H9 (cell line): ENCODE measurements around the gene CLTCL1. TPM values are rescaled to one million over a fixed set of nuclear protein-coding genes. Genes with fewer than 3 reads are reported as not detected.

ENCODE experiments used
- DNase-seq: peaks from one replicate; pipeline ENCODE4 v3.0.0-alpha.2; 2017
- H2AFZ ChIP-seq: one replicate; pipeline ENCODE4 v1.6.1; 2013; ENCODE audit warnings: mild to moderate bottlenecking, low read length, control low read depth, moderate library complexity
- H2AK5ac ChIP-seq: 2 replicates; pipeline ENCODE4 v1.6.1; 2013; ENCODE audit warnings: low read length, control low read depth, mixed read lengths; ENCODE audit not compliant: insufficient read length
- H2BK120ac ChIP-seq: one replicate; pipeline ENCODE4 v1.6.1; 2013; ENCODE audit warnings: low read depth, mild to moderate bottlenecking, low read length, control low read depth, inconsistent platforms; ENCODE audit not compliant: poor library complexity, severe bottlenecking
- H2BK12ac ChIP-seq: 2 replicates; pipeline ENCODE4 v1.6.1; 2013; ENCODE audit warnings: low read length, control low read depth, mixed read lengths, low read depth; ENCODE audit not compliant: insufficient read length
- H2BK15ac ChIP-seq: 2 replicates; pipeline ENCODE4 v1.6.1; 2013; ENCODE audit warnings: low read depth, low read length, control low read depth
- H2BK20ac ChIP-seq: one replicate; pipeline ENCODE4 v1.6.1; 2013; ENCODE audit warnings: low read depth, mild to moderate bottlenecking, low read length, control low read depth, inconsistent platforms; ENCODE audit not compliant: poor library complexity, severe bottlenecking
- H2BK5ac ChIP-seq: 2 replicates; pipeline ENCODE4 v1.6.1; 2013; ENCODE audit warnings: low read length, control low read depth, mixed read lengths; ENCODE audit not compliant: insufficient read length
- H3K14ac ChIP-seq: 2 replicates; pipeline ENCODE4 v1.6.1; 2013; ENCODE audit warnings: low read length, control low read depth; ENCODE audit not compliant: insufficient read depth
- H3K18ac ChIP-seq: 2 replicates; pipeline ENCODE4 v1.6.1; 2013; ENCODE audit warnings: low read depth, mild to moderate bottlenecking, mixed read lengths, low read length, control low read depth; ENCODE audit not compliant: insufficient read length
- H3K23ac ChIP-seq: 2 replicates; pipeline ENCODE4 v1.6.1; 2013; ENCODE audit warnings: low read length, control low read depth, mixed read lengths, low read depth; ENCODE audit not compliant: insufficient read length
- H3K23me2 ChIP-seq: 2 replicates; pipeline ENCODE4 v1.6.1; 2013; ENCODE audit warnings: low read depth, mild to moderate bottlenecking, mixed read lengths, low read length, control low read depth; ENCODE audit not compliant: insufficient read length, poor library complexity, severe bottlenecking
- H3K27ac ChIP-seq: 2 replicates; pipeline ENCODE4 v1.5.1; 2013; ENCODE audit warnings: low read length, control low read depth, mixed read lengths, low read depth; ENCODE audit not compliant: insufficient read length
- H3K27me3 ChIP-seq: 2 replicates; pipeline ENCODE4 v1.6.1; 2013; ENCODE audit warnings: low read length, control low read depth, inconsistent platforms; ENCODE audit not compliant: insufficient read depth
- H3K4ac ChIP-seq: 2 replicates; pipeline ENCODE4 v1.6.1; 2013; ENCODE audit warnings: low read depth, mild to moderate bottlenecking, control low read depth, inconsistent platforms, low read length, moderate library complexity
- H3K4me1 ChIP-seq: 2 replicates; pipeline ENCODE4 v1.6.1; 2013; ENCODE audit warnings: low read length, control low read depth, inconsistent platforms; ENCODE audit not compliant: insufficient read depth
- H3K4me2 ChIP-seq: 2 replicates; pipeline ENCODE4 v1.6.1; 2013; ENCODE audit warnings: low read length, control low read depth, mixed read lengths; ENCODE audit not compliant: insufficient read length, insufficient read depth
- H3K56ac ChIP-seq: 2 replicates; pipeline ENCODE4 v1.6.1; 2013; ENCODE audit warnings: low read depth, mild to moderate bottlenecking, mixed read lengths, low read length, control low read depth; ENCODE audit not compliant: insufficient read length
- H3K79me1 ChIP-seq: 2 replicates; pipeline ENCODE4 v1.6.1; 2013; ENCODE audit warnings: low read depth, mild to moderate bottlenecking, moderate library complexity, low read length, control low read depth, inconsistent platforms; ENCODE audit not compliant: insufficient read depth, poor library complexity, severe bottlenecking
- H3K79me2 ChIP-seq: 2 replicates; pipeline ENCODE4 v1.6.1; 2013; ENCODE audit warnings: low read length, control low read depth, inconsistent platforms; ENCODE audit not compliant: insufficient read depth
- H3K9ac ChIP-seq: 2 replicates; pipeline ENCODE4 v1.6.1; 2013; ENCODE audit warnings: low read length, control low read depth, mixed read lengths; ENCODE audit not compliant: insufficient read length; ENCODE audit errors: extremely low read depth
- H3K9me3 ChIP-seq: one replicate; pipeline ENCODE4 v1.6.1; 2013; ENCODE audit warnings: low read depth, low read length, inconsistent platforms; ENCODE audit not compliant: control insufficient read depth
- H3T11ph ChIP-seq: one replicate; pipeline ENCODE4 v1.6.1; 2013; ENCODE audit warnings: mild to moderate bottlenecking, low read length, control low read depth, inconsistent platforms
- H4K20me1 ChIP-seq: one replicate; pipeline ENCODE4 v1.6.1; 2013; ENCODE audit not compliant: control insufficient read depth, insufficient read length, insufficient read depth
- H4K5ac ChIP-seq: 2 replicates; pipeline ENCODE4 v1.6.1; 2013; ENCODE audit warnings: low read depth, mild to moderate bottlenecking, mixed read lengths, low read length, control low read depth; ENCODE audit not compliant: insufficient read length
- H4K8ac ChIP-seq: replicated peaks from 2 replicates; pipeline ENCODE4 v1.6.1; 2013; ENCODE audit warnings: low read length, control low read depth, mixed read lengths, low read depth; ENCODE audit not compliant: insufficient read length
- H4K91ac ChIP-seq: 2 replicates; pipeline ENCODE4 v1.6.1; 2013; ENCODE audit warnings: low read depth, mild to moderate bottlenecking, moderate library complexity, mixed read lengths, low read length, control low read depth; ENCODE audit not compliant: insufficient read length
- H3K27ac Mint-ChIP-seq, 3 experiments: 2 replicates in 2 of 3; 3 replicates in 1 of 3; pipeline ENCODE4 v1.8.0; 2020 to 2021; ENCODE audit warnings: mixed read lengths in 3 of 3, mild to moderate bottlenecking in 1 of 3, moderate library complexity in 1 of 3
- H3K27me3 Mint-ChIP-seq: 2 replicates; pipeline ENCODE4 v1.8.0; 2021; ENCODE audit warnings: low read depth, mild to moderate bottlenecking, moderate library complexity, mixed read lengths
- H3K36me3 Mint-ChIP-seq, 3 experiments: 2 replicates in 2 of 3; 3 replicates in 1 of 3; pipeline ENCODE4 v1.8.0; 2020 to 2021; ENCODE audit warnings: low read depth in 3 of 3, mixed read lengths in 3 of 3; ENCODE audit not compliant: insufficient read depth in 1 of 3
- H3K4me1 Mint-ChIP-seq, 2 experiments: 2 replicates each; pipeline ENCODE4 v1.8.0; 2020; ENCODE audit warnings: mixed read lengths in 2 of 2
- H3K4me3 Mint-ChIP-seq, 2 experiments: 2 replicates in 1 of 2; 3 replicates in 1 of 2; pipeline ENCODE4 v1.8.0; 2020 to 2021; ENCODE audit warnings: mild to moderate bottlenecking in 2 of 2, mixed read lengths in 2 of 2, moderate library complexity in 1 of 2
- H3K9me3 Mint-ChIP-seq, 2 experiments: 2 replicates in 1 of 2; 3 replicates in 1 of 2; pipeline ENCODE4 v1.8.0; 2020; ENCODE audit warnings: mild to moderate bottlenecking in 2 of 2, mixed read lengths in 2 of 2, moderate library complexity in 1 of 2
- CTCF ChIP-seq: fragments of 200-600 bp; sonication (generic); conservative IDR thresholded peaks from 3 replicates; pipeline ENCODE4 v1.8.0; 2021; ENCODE audit warnings: antibody characterized with exemption, mild to moderate bottlenecking
- total RNA-seq: library from RNA; stranded (reverse); gene quantifications from 2 replicates; pipeline ENCODE4 v1.2.1, GENCODE V29; 2021

The CLTCL1 gene
- total RNA-seq, 1 experiment from 2014 or later: 11.1 TPM

- no peaks in the 10 kb centered on the region for H3K79me2 ChIP-seq
- H3K23ac ChIP-seq: no peak overlapping the region
- TF ChIP-seq CTCF: no peak
- Mint-ChIP-seq H3K27ac (no peak overlapping the region), H3K36me3 (no peaks in the 10 kb centered on the region), H3K9me3 (no peaks in the 10 kb centered on the region), H3K4me3 (no peak overlapping the region), H3K4me1 (peaks cover 10 to 16% of the 10 kb centered on the region in 2 experiments), H3K27me3 (peaks cover 7% of the 10 kb centered on the region)
- H3K9ac ChIP-seq: no peak overlapping the region
- no peaks in the 10 kb centered on the region for H3K27me3 ChIP-seq
- no peak overlapping the region for H2BK15ac ChIP-seq
- H4K8ac ChIP-seq: no peak overlapping the region
- H3K9me3 ChIP-seq: no peaks in the 10 kb centered on the region
- no peak overlapping the region for H3K18ac ChIP-seq
- no peak for DNase-seq
- H2AK5ac ChIP-seq: no peak overlapping the region
- no peak overlapping the region for H2AFZ ChIP-seq
- H4K20me1 ChIP-seq: no peaks in the 10 kb centered on the region
- no peak overlapping the region for H2BK120ac ChIP-seq
- no peak overlapping the region for H3K4me2 ChIP-seq
- peaks cover 12% of the 10 kb centered on the region for H3K23me2 ChIP-seq
- no peak overlapping the region for H4K91ac ChIP-seq
- H3K14ac ChIP-seq: no peak overlapping the region
- no peak overlapping the region for H2BK20ac ChIP-seq
- H4K5ac ChIP-seq: no peak overlapping the region
- H3K56ac ChIP-seq: no peak overlapping the region
- no peak overlapping the region for H2BK12ac ChIP-seq
- H2BK5ac ChIP-seq: no peak overlapping the region
- no peaks in the 10 kb centered on the region for H3K79me1 ChIP-seq
- no peak overlapping the region for H3K4ac ChIP-seq
- no peak overlapping the region for H3T11ph ChIP-seq
- H3K4me1 ChIP-seq: peaks cover 8% of the 10 kb centered on the region
- H3K27ac ChIP-seq: no peak overlapping the region
Measured at GRCh38 chr22:19295733-19296132, 4.2 kb upstream of the CLTCL1 start.
